Measurements from ENCODE around the gene TMEM253.
A peak's percentile ranks its signal among the peaks of the same experiment; 100 is the strongest.

Gene TMEM253

GRCh38 chr14:21070610-21071224 lies 30.1 kb upstream of the TMEM253 start (continued):
- TF ChIP-seq ZNF175 (tag by site-specific recombination; IDR thresholded peaks at IDR 0.05) (no peak), ZNF391 (tag by site-specific recombination; IDR thresholded peaks at IDR 0.05; ENCODE audit: borderline replicate concordance, low read depth) (no peak), PATZ1 (tag by site-specific recombination; IDR thresholded peaks at IDR 0.05) (peak; percentile 77), ZNF311 (tag by site-specific recombination; IDR thresholded peaks at IDR 0.05; ENCODE audit: borderline replicate concordance) (no peak), ZNF335 (tag by site-specific recombination; conservative IDR thresholded peaks at IDR 0.05) (peak; percentile 19), ZNF184 (tag by site-specific recombination; IDR thresholded peaks at IDR 0.05) (no peak), ZNF398 (tag by site-specific recombination; IDR thresholded peaks at IDR 0.05) (peak; percentile 97), ZNF18 (tag by site-specific recombination; IDR thresholded peaks at IDR 0.05) (no peak), ZNF132 (tag by site-specific recombination; IDR thresholded peaks at IDR 0.05; ENCODE audit: borderline replicate concordance) (no peak), ZBTB11 (tag by site-specific recombination; conservative IDR thresholded peaks at IDR 0.05; ENCODE audit: low read depth) (no peak), CTCF (tag by site-specific recombination; IDR thresholded peaks at IDR 0.05) (peak; percentile 57), ZNF692 (tag by site-specific recombination; IDR thresholded peaks at IDR 0.05) (no peak), ATF2 (tag by site-specific recombination; IDR thresholded peaks at IDR 0.05; ENCODE audit: low read depth) (0 out of 2 replicates have a peak, but pooled peaks have one; percentile 2), ZFHX2 (tag by site-specific recombination; conservative IDR thresholded peaks at IDR 0.05) (0 out of 2 replicates have a peak, but pooled peaks have one; percentile 6), ZNF324 (tag by site-specific recombination; IDR thresholded peaks at IDR 0.05) (no peak), ZSCAN18 (tag by site-specific recombination; IDR thresholded peaks at IDR 0.05) (no peak), PRDM6 (tag by site-specific recombination; IDR thresholded peaks at IDR 0.05) (no peak), ZNF514 (tag by site-specific recombination; IDR thresholded peaks at IDR 0.05) (no peak), ZNF664 (tag by site-specific recombination; IDR thresholded peaks at IDR 0.05) (no peak), ZNF623 (tag by site-specific recombination; IDR thresholded peaks at IDR 0.05) (no peak), ZNF830 (tag by site-specific recombination; IDR thresholded peaks at IDR 0.05; ENCODE audit: low read depth) (no peak)

Measured in HEK293 (cell line).